Measurements from ENCODE around the gene WDR19. TPM values are rescaled to one million over a fixed set of nuclear protein-coding genes. Genes with fewer than 3 reads are reported as not detected.

WDR19 gene
- total RNA-seq, 4 donors from 2014 or later: 24.4 to 111 (median 25.2) TPM

DNA sequence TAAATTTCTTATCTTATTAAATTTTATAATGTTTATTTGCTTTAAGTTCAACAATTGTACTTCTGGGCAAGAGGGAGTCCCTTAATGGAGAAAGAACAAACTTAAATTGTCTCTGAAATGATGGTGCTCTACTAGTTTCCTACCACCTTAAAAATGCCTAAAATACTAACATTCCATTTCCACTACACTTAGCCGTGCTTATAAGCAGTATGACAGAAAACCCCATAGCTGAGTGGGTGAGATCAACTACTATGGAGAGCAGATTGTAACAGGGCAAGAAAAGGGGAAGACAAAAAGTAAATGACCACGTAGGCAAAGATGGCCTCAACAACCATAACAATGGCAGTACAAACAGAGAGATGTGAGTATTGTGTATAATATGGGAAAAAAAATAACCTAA, 148.9 kb downstream of the WDR19 start:
- H3K4me1 ChIP-seq: no peaks in the 10 kb centered on the region
- H3K4me3 ChIP-seq: no peak overlapping the region
- H3K27me3 ChIP-seq: no peaks in the 10 kb centered on the region
- 89% methylated on average over 2 of the region's 2 CpGs for WGBS
- H3K27ac ChIP-seq: no peak overlapping the region
- no peak for TF ChIP-seq POLR2AphosphoS5 (IDR thresholded peaks at IDR 0.05)
- TF ChIP-seq, protein P1, sequence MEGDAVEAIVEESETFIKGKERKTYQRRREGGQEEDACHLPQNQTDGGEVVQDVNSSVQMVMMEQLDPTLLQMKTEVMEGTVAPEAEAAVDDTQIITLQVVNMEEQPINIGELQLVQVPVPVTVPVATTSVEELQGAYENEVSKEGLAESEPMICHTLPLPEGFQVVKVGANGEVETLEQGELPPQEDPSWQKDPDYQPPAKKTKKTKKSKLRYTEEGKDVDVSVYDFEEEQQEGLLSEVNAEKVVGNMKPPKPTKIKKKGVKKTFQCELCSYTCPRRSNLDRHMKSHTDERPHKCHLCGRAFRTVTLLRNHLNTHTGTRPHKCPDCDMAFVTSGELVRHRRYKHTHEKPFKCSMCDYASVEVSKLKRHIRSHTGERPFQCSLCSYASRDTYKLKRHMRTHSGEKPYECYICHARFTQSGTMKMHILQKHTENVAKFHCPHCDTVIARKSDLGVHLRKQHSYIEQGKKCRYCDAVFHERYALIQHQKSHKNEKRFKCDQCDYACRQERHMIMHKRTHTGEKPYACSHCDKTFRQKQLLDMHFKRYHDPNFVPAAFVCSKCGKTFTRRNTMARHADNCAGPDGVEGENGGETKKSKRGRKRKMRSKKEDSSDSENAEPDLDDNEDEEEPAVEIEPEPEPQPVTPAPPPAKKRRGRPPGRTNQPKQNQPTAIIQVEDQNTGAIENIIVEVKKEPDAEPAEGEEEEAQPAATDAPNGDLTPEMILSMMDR (IDR thresholded peaks at IDR 0.05): no peak
- TF ChIP-seq POLR2A (IDR thresholded peaks at IDR 0.05): no peak
- no peak for TF ChIP-seq EP300 (IDR thresholded peaks at IDR 0.05)
- no peak for DNase-seq (ENCODE audit: low spot score in 2 of 2)
- H3K36me3 ChIP-seq: peaks cover 7% of the 10 kb centered on the region
- no peaks in the 10 kb centered on the region for H3K9me3 ChIP-seq

Other genes with a start within 250 kb of the WDR19 start
- not detected for gene TMEM156, start 150.1 kb upstream of the WDR19 start, total RNA-seq
- 10 to 100 TPM in 1 of 4 donors, 1 to 10 TPM in 3; 5.1 to 13.2 (median 8.3) TPM for gene KLHL5, start 120.3 kb upstream of the WDR19 start, total RNA-seq
- gene RFC1, start 183.8 kb downstream of the WDR19 start, total RNA-seq: 10 to 100 TPM; 24.9 to 40.1 (median 27.0) TPM
- gene KLB, start 224.4 kb downstream of the WDR19 start, total RNA-seq: under 1 TPM; 0.34 to 0.76 (median 0.68) TPM

Measured in suprapubic skin (tissue), 4 donors.